Breast epithelium (tissue), 4 donors: ENCODE results near the gene NUP210L. TPM values are rescaled to one million over a fixed set of nuclear protein-coding genes. Genes with fewer than 3 reads are reported as not detected.
"Not testable (repeated sequence)": the region's sequence is repeated elsewhere in the genome, so short reads cannot be mapped to it uniquely, and the experiment has no call there.

Source experiments
- DNase-seq, 2 donors: peaks; one replicate each; pipeline ENCODE4 v3.0.0-alpha.2; 2019; ENCODE audit warnings: low spot score in 2 of 2
- H3K27ac ChIP-seq, 2 donors: fragments of 200-600 bp; sonication (generic) in 1 of 2; one replicate each; pipeline ENCODE4 v1.5.1; 2016 to 2019; ENCODE audit warnings: mild to moderate bottlenecking in 1 of 2
- H3K27me3 ChIP-seq, 2 donors: fragments of 200-600 bp; sonication (generic) in 1 of 2; one replicate each; pipeline versions ENCODE4 v1.5.1 to v1.6.0; 2017 to 2019; ENCODE audit warnings: control low read depth in 1 of 2, mild to moderate bottlenecking in 1 of 2
- H3K36me3 ChIP-seq: fragments of 200-600 bp; one replicate; pipeline ENCODE4 v1.5.1; 2019
- H3K4me1 ChIP-seq, 2 donors: fragments of 200-600 bp; sonication (generic); one replicate each; pipeline ENCODE4 v1.5.1; 2016 to 2019; ENCODE audit warnings: control low read depth in 1 of 2
- H3K4me3 ChIP-seq, 3 donors: fragments of 200-600 bp; sonication (generic); 1 replicate in 2 of 3; 2 replicates in 1 of 3; pipeline ENCODE4 v1.5.1; 2016 to 2019; ENCODE audit warnings: mild to moderate bottlenecking in 3 of 3, moderate library complexity in 2 of 3
- H3K9me3 ChIP-seq, 2 donors: fragments of 200-600 bp; sonication (generic) in 1 of 2; one replicate each; pipeline ENCODE4 v1.5.1; 2016 to 2019; ENCODE audit warnings: control low read depth in 1 of 2
- CTCF ChIP-seq, 3 donors: fragments of 450-650 bp; IDR thresholded peaks; one replicate each; pipeline ENCODE4 v1.5.1; 2016 to 2017; ENCODE audit warnings: antibody characterized with exemption in 3 of 3, mild to moderate bottlenecking in 3 of 3, moderate library complexity in 3 of 3
- POLR2A ChIP-seq: fragments of 450-650 bp; IDR thresholded peaks from one replicate; pipeline ENCODE4 v1.6.1; 2016; ENCODE audit warnings: antibody characterized with exemption, mild to moderate bottlenecking, moderate library complexity
- POLR2AphosphoS5 ChIP-seq, 3 donors: sonication (generic); formaldehyde crosslinking; IDR thresholded peaks; one replicate each; pipeline ENCODE4 v1.6.1; 2017; ENCODE audit warnings: antibody characterized with exemption in 3 of 3
- intact Hi-C: fragments of 100-400 bp; cut with DNase I; formaldehyde crosslinking; loops from one replicate; pipeline ENCODE4 v1.15.1; 2023; ENCODE audit warnings: low total_unique reads
- total RNA-seq, 3 donors: library from RNA; depleted of rRNA; stranded (reverse); fragments of >200 nt; gene quantifications; one replicate each; pipeline ENCODE4 v1.1.0, GENCODE V29; 2016

The NUP210L gene
- total RNA-seq, 3 donors from 2014 or later = under 0.01 TPM; not detected in 2

- TF ChIP-seq CTCF (IDR thresholded peaks at IDR 0.05) (no peak), POLR2AphosphoS5 (IDR thresholded peaks at IDR 0.05) (peak in 1 of 3 donors; percentile 70), POLR2A (no peak)
- no peak for DNase-seq
- intact Hi-C loops = no loop called here
- no peaks in the 10 kb centered on the region for H3K27me3 ChIP-seq
- H3K4me1 ChIP-seq = peaks cover 3 to 8% of the 10 kb centered on the region in 2 donors
- peak overlapping the region; percentile 67 to 77 for H3K27ac ChIP-seq
- H3K4me3 ChIP-seq = peak overlapping the region; percentile 59 to 76 (median 66)
- no peaks in the 10 kb centered on the region for H3K36me3 ChIP-seq
- no peaks in the 10 kb centered on the region for H3K9me3 ChIP-seq
These were observed 169.4 kb downstream of the NUP210L start for GRCh38 chr1:153985341-153985912.

- intact Hi-C loops = no loop called here
- no peak for DNase-seq
- Histone ChIP-seq H3K4me3 (peak overlapping the region in 2 of 3 donors; percentile 1 to 76), H3K27me3 (no peaks in the 10 kb centered on the region), H3K36me3 (no peaks in the 10 kb centered on the region), H3K27ac (peak overlapping the region; percentile 67 to 77), H3K4me1 (peaks cover 0 to 8% of the 10 kb centered on the region in 2 donors), H3K9me3 (no peaks in the 10 kb centered on the region)
- TF ChIP-seq POLR2A = no peak
- no peak for TF ChIP-seq CTCF (IDR thresholded peaks at IDR 0.05)
- no peak for TF ChIP-seq POLR2AphosphoS5 (IDR thresholded peaks at IDR 0.05)
These were observed 170.6 kb downstream of the NUP210L start for GRCh38 chr1:153984123-153984894.

- H3K27me3 ChIP-seq, H3K4me3 ChIP-seq, H3K9me3 ChIP-seq, H3K27ac ChIP-seq, intact Hi-C loops, H3K36me3 ChIP-seq, H3K4me1 ChIP-seq, DNase-seq: not testable (repeated sequence)
These were observed 173.1 kb downstream of the NUP210L start for GRCh38 chr1:153981735-153982134.

- H3K4me1 ChIP-seq, H3K27ac ChIP-seq, H3K4me3 ChIP-seq, H3K36me3 ChIP-seq, H3K27me3 ChIP-seq, DNase-seq, H3K9me3 ChIP-seq: not testable (repeated sequence)
- intact Hi-C loops = loop anchor here (10.0 kb wide), 1 partner anchor 184 kb away; no protein-coding TSS in a partner anchor
These were observed 175.8 kb downstream of the NUP210L start for GRCh38 chr1:153979091-153979490.

- H3K4me1 ChIP-seq = peaks cover 0 to 5% of the 10 kb centered on the region in 2 donors
- no peaks in the 10 kb centered on the region for H3K9me3 ChIP-seq
- intact Hi-C loops = loop anchor here (10.0 kb wide), 1 partner anchor 184 kb away; no protein-coding TSS in a partner anchor
- H3K27ac ChIP-seq = peak overlapping the region; percentile 91 to 92
- H3K4me3 ChIP-seq = peak overlapping the region; percentile 73 to 83 (median 81)
- TF ChIP-seq POLR2A = no peak
- no peak for TF ChIP-seq CTCF (IDR thresholded peaks at IDR 0.05)
- no peak for TF ChIP-seq POLR2AphosphoS5 (IDR thresholded peaks at IDR 0.05)
- DNase-seq = no peak
- H3K36me3 ChIP-seq = no peaks in the 10 kb centered on the region
- no peaks in the 10 kb centered on the region for H3K27me3 ChIP-seq
These were observed 176.5 kb downstream of the NUP210L start for GRCh38 chr1:153978274-153978909.
